Gastrocnemius medialis (tissue), 4 donors: Measurements from ENCODE around the gene SSNA1. TPM values are rescaled to one million over a fixed set of nuclear protein-coding genes. Genes with fewer than 3 reads are reported as not detected.

ENCODE experiments used
- ATAC-seq, 2 donors: fragments of 150-250 bp; one replicate each; pipeline ENCODE4 v1.9.1; 2016
- DNase-seq, 2 donors: peaks; one replicate each; pipeline ENCODE4 v3.0.0-alpha.2; 2019
- H3K27ac ChIP-seq, 4 donors: fragments of 200-600 bp; sonication (generic); 1 replicate in 1 of 4; 2 replicates in 3 of 4; pipeline ENCODE4 v1.5.1; 2016 to 2018; ENCODE audit warnings: mild to moderate bottlenecking in 2 of 4, moderate library complexity in 1 of 4
- H3K27me3 ChIP-seq, 3 donors: fragments of 200-600 bp; sonication (generic) in 2 of 3; 1 replicate in 1 of 3; 2 replicates in 2 of 3; pipeline versions ENCODE4 v1.5.1 to v1.6.0; 2016 to 2019; ENCODE audit warnings: mild to moderate bottlenecking in 1 of 3, moderate library complexity in 1 of 3
- H3K36me3 ChIP-seq, 2 donors: fragments of 200-600 bp; sonication (generic) in 1 of 2; one replicate each; pipeline ENCODE4 v1.5.1; 2017 to 2018
- H3K4me1 ChIP-seq, 2 donors: fragments of 200-600 bp; sonication (generic) in 1 of 2; one replicate each; pipeline ENCODE4 v1.5.1; 2016 to 2017; ENCODE audit warnings: mild to moderate bottlenecking in 2 of 2
- H3K4me3 ChIP-seq, 4 donors: fragments of 200-600 bp; sonication (generic) in 3 of 4; 1 replicate in 1 of 4; 2 replicates in 3 of 4; pipeline ENCODE4 v1.5.1; 2016 to 2019; ENCODE audit warnings: mild to moderate bottlenecking in 2 of 4
- H3K9me3 ChIP-seq, 3 donors: fragments of 200-600 bp; sonication (generic) in 2 of 3; 1 replicate in 1 of 3; 2 replicates in 2 of 3; pipeline ENCODE4 v1.5.1; 2016 to 2019
- CTCF ChIP-seq, 5 experiments: fragments of 450-650 bp in 3 of 5; fragments of 200-600 bp in 2 of 5; sonication (generic) in 2 of 5; IDR thresholded peaks in 4 of 5; conservative IDR thresholded peaks in 1 of 5; 1 replicate in 4 of 5; 2 replicates in 1 of 5; pipeline ENCODE4 v1.5.1; 2016 to 2019; ENCODE audit warnings: antibody characterized with exemption in 5 of 5, mild to moderate bottlenecking in 3 of 5, moderate library complexity in 3 of 5
- POLR2A ChIP-seq, 2 donors: fragments of 450-650 bp; IDR thresholded peaks; one replicate each; pipeline ENCODE4 v1.6.1; 2017; ENCODE audit warnings: antibody characterized with exemption in 2 of 2, mild to moderate bottlenecking in 2 of 2, moderate library complexity in 2 of 2
- in situ Hi-C, 4 donors: fragments of 200-750 bp; cut with MboI; loops; one replicate each; pipeline versions ENCODE4 v1.15.0 to v1.8.0; 2017; ENCODE audit warnings: low sequenced_read_pairs in 4 of 4
- intact Hi-C: fragments of 100-400 bp; cut with DNase I; formaldehyde crosslinking; loops from one replicate; pipeline ENCODE4 v1.15.1; 2023; ENCODE audit warnings: low total_unique reads
- total RNA-seq, 4 donors: library from RNA; depleted of rRNA; stranded (reverse); fragments of >200 nt; gene quantifications; one replicate each; pipeline versions ENCODE4 v1.1.0 to v1.2.3, GENCODE V29; 2016

Gene SSNA1
- total RNA-seq, 4 donors from 2014 or later, result 73.3 to 164 (median 94.4) TPM

DNA sequence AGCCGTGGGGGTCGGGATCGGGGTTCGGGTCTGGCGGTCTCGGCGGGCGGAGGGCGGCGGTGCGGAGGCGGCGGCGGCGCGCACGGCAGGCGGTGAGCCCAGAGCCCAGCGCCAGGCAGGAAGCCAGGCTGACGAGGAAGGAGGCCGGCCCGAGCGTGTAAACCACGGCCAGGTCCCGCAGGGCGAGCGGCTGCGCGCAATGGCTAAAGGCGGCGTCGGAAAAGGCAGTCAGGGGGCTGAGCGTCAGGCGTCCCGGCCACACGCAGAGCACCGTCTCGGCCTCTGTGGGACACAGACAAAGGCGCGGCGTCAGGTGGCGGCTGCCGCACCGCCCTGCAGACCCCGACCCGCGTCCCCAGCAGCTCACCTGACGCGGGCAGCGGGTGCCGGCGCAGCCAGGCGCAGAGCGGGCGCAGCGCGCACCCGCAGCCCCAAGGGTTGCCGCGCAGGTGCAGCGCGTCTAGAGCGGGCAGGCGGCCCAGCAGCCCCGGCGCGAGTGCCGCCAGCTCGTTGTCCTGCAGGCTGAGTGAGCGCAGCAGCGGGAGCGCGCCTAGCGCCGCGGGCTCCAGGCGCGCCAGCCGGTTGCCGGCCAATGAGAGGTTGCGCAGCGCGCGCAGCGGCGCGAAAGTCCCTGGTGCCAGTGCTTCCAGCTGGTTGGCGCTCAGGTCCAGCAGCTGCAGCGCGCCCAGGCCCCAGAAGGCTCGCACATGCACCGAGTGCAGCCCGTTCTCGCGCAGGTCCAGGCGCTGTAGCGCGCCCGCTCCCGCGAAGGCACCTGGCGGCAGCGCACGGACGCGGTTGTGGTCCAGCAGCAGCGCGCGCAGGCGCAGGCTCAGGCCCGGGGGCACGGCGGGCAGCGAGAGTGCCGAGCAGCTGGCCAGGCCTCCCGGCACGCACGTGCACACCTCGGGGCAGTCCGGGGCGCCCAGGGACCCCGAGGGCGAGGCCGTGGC lies 19.3 kb upstream of the SSNA1 start:
- H3K27me3 ChIP-seq, result peaks cover 53 to 66% (median 62%) of the 10 kb centered on the region in 3 donors
- TF ChIP-seq CTCF (IDR thresholded peaks at IDR 0.05 in 4 of 5, conservative IDR thresholded peaks at IDR 0.05 in 1 of 5), result no peak
- TF ChIP-seq POLR2A (IDR thresholded peaks at IDR 0.05), result no peak
- no peaks in the 10 kb centered on the region for H3K9me3 ChIP-seq
- intact Hi-C loops, result no loop called here
- in situ Hi-C loops, result no loop called here
- H3K27ac ChIP-seq, result no peak overlapping the region
- no peak for DNase-seq
- peaks cover 8 to 10% of the 10 kb centered on the region in 2 donors for H3K4me1 ChIP-seq
- H3K36me3 ChIP-seq, result no peaks in the 10 kb centered on the region
- no peak for ATAC-seq
- H3K4me3 ChIP-seq, result peak overlapping the region; percentile 28 to 50 (median 40)

- Histone ChIP-seq H3K4me3 (peak within 1 kb of the TSS; percentile 28 to 50 (median 40)), H3K27ac (no peak within 1 kb of the TSS), H3K36me3 (no peaks in the 10 kb centered on the region), H3K4me1 (peaks cover 8 to 10% of the 10 kb centered on the region in 2 donors), H3K27me3 (peaks cover 46 to 59% (median 55%) of the 10 kb centered on the region in 3 donors), H3K9me3 (no peaks in the 10 kb centered on the region)
- TF ChIP-seq CTCF (IDR thresholded peaks at IDR 0.05 in 4 of 5, conservative IDR thresholded peaks at IDR 0.05 in 1 of 5) (no peak), POLR2A (IDR thresholded peaks at IDR 0.05) (no peak)
- in situ Hi-C loops (no loop called here), intact Hi-C loops (no loop called here)
- ATAC-seq (no peak), DNase-seq (no peak)
Measured at GRCh38 chr9:137169896-137170358, 18.5 kb upstream of the SSNA1 start, which contains the start of gene LRRC26. LRRC26 (minus strand) TSS chr9:137170051; CDS start chr9:137169943, 108 bp downstream.

DNA sequence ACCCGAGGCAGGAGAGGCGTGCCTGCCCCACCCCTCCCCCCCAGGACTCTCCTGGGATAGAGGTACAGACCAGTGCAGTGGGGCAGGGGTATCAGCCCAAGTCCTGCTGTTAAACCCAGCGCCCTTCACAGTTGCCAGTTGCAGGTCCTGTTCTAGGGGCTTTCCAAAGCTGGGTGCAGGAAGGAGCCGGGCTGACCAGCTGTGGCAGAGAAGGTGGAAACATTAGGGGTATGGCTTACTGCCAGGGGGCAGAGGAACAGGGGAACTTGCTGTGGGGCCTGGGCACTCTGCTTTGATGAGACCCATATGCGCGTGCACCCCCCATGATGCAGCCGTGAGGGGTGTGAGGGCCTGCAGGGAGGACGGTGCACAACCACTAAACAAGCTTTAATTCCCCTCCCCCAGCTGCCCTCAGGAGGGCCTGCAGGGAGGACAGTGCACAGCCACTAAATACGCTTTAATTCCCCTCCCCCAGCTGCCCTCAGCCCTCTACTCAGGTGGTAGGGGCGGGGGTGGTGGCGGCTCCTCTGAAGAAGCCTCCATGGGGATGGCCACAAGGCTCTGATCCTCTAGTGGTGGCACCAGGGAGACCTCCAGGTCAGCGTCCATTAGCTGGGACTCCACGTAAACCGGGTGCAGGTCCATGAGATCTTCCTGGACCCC lies 17.9 kb upstream of the SSNA1 start:
- in situ Hi-C loops (no loop called here), intact Hi-C loops (no loop called here)
- Histone ChIP-seq H3K9me3 (no peaks in the 10 kb centered on the region), H3K4me3 (no peak overlapping the region), H3K36me3 (no peaks in the 10 kb centered on the region), H3K27me3 (peaks cover 39 to 52% (median 48%) of the 10 kb centered on the region in 3 donors), H3K27ac (no peak overlapping the region), H3K4me1 (peaks cover 8 to 10% of the 10 kb centered on the region in 2 donors)
- ATAC-seq (no peak), DNase-seq (no peak)
- TF ChIP-seq CTCF (IDR thresholded peaks at IDR 0.05 in 4 of 5, conservative IDR thresholded peaks at IDR 0.05 in 1 of 5), result no peak
- TF ChIP-seq POLR2A (IDR thresholded peaks at IDR 0.05), result no peak

GRCh38 chr9:137171149-137171900 lies 17.2 kb upstream of the SSNA1 start:
- intact Hi-C loops, result no loop called here
- peaks cover 8 to 10% of the 10 kb centered on the region in 2 donors for H3K4me1 ChIP-seq
- in situ Hi-C loops, result no loop called here
- H3K9me3 ChIP-seq, result no peaks in the 10 kb centered on the region
- H3K27me3 ChIP-seq, result peaks cover 32 to 45% (median 41%) of the 10 kb centered on the region in 3 donors
- H3K27ac ChIP-seq, result no peak overlapping the region
- no peak for TF ChIP-seq POLR2A (IDR thresholded peaks at IDR 0.05)
- TF ChIP-seq CTCF (IDR thresholded peaks at IDR 0.05 in 4 of 5, conservative IDR thresholded peaks at IDR 0.05 in 1 of 5), result no peak
- no peak overlapping the region for H3K4me3 ChIP-seq
- ATAC-seq (no peak), DNase-seq (no peak)
- H3K36me3 ChIP-seq, result no peaks in the 10 kb centered on the region
